ENCODE measurements around the gene GNAI1.

GNAI1 gene

GRCh38 chr7:80253237-80253636 lies 118.6 kb downstream of the GNAI1 start:
- DNase-seq (ENCODE audit: low spot score): no peak

DNA sequence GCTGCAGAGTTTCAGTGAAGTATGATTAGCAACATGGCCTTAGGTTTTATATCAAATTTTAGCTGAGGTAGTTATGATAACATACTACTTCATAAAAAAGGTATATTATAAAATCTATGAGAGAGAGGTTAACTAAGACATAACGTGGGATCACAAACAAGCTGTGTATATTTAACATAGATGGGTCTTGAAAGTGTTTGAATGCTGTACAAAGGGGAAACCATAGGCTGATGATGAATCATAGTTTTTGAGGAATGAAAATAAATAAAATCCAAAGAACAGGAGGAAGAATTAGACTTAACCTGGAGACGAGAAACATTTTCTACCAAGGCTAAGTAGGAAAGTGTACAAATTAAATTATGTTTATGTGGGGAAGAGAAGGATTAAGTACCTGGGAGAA lies 119.0 kb downstream of the GNAI1 start:
- DNase-seq (ENCODE audit: low spot score): no peak

GRCh38 chr7:80255656-80256055 lies 121.0 kb downstream of the GNAI1 start:
- DNase-seq (ENCODE audit: low spot score): no peak

GRCh38 chr7:80257756-80258155 lies 123.1 kb downstream of the GNAI1 start:
- DNase-seq (ENCODE audit: low spot score): no peak

DNA sequence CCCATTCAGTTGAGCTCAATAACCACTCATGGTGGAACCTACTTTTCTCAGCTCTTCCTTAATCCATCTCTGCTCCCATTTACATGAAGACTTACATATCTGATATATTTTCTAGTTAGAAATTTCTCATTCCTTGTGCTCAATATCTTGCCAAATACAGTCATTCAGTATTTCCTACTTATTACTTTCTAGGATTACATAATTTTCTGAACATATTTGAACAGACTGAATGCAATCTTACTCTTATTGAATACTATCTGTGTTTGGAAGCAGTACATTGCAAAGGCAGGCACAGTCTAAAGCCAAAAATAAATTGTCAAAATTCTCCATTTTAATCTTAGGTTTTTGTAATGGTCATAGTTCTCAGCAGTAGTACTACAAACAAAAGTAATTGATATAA lies 126.0 kb downstream of the GNAI1 start:
- DNase-seq (ENCODE audit: low spot score): no peak

GRCh38 chr7:80263333-80263732 lies 128.7 kb downstream of the GNAI1 start:
- DNase-seq (ENCODE audit: low spot score): no peak

- no peak for DNase-seq (ENCODE audit: low spot score)
Measured at GRCh38 chr7:80263821-80264220, 129.2 kb downstream of the GNAI1 start.

- DNase-seq (ENCODE audit: low spot score): no peak
Measured at GRCh38 chr7:80264769-80265495, 130.3 kb downstream of the GNAI1 start.

- no peak for DNase-seq (ENCODE audit: low spot score)
Measured at GRCh38 chr7:80272560-80273239, 138.1 kb downstream of the GNAI1 start.

DNA sequence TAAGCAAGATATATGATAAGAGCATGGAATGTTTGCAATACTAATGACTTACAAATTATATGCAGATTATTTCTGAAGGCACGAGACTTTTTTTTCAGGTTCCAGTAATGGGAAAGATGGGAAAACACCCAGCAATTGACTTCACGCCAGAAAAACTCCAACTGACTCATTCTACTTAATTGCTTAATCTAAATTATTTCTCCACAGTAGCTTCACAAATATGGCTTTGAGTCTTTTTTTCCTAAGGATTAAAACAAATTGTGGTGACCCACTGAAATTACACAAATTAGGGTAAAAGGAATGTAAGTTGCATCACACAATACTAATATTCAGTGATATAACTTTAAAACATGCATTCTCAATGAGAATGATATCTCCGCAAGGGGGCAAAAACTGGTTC lies 138.7 kb downstream of the GNAI1 start:
- no peak for DNase-seq (ENCODE audit: low spot score)

DNA sequence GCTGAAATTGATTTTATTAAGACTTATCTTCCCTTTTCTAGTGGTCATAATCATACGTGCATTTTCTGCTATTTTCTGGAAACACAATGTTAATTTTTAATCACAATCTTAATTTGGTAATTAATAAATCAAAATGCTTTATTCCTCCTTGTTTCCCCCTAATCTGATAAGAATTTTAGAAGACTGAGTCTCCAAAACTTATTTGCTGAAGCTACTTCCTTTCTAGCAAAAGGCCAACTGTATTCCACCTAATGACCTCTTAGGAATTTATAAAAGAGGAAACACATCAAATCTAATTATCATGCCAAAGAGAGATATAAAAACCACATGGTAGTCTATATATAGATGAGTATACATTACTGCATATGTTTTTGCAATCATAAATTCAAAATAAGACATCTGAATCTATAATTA lies 140.6 kb downstream of the GNAI1 start:
- DNase-seq (ENCODE audit: low spot score): no peak
